Head of caudate nucleus (tissue), 42 donors: ENCODE data around the gene RAB1B.
A peak's percentile ranks its signal among the peaks of the same experiment; 100 is the strongest.
"Not testable (repeated sequence)": the region's sequence is repeated elsewhere in the genome, so short reads cannot be mapped to it uniquely, and the experiment has no call there.

ENCODE experiments used
- DNase-seq, 42 donors: peaks; one replicate each; pipeline versions ENCODE4 v3.0.0 to v3.0.0-alpha.2; 2020 to 2021; ENCODE audit warnings: mixed read lengths in 7 of 42
- intact Hi-C: fragments of 100-400 bp; cut with DNase I; formaldehyde crosslinking; loops from one replicate; pipeline ENCODE4 v1.15.0; 2022

Gene RAB1B

DNA sequence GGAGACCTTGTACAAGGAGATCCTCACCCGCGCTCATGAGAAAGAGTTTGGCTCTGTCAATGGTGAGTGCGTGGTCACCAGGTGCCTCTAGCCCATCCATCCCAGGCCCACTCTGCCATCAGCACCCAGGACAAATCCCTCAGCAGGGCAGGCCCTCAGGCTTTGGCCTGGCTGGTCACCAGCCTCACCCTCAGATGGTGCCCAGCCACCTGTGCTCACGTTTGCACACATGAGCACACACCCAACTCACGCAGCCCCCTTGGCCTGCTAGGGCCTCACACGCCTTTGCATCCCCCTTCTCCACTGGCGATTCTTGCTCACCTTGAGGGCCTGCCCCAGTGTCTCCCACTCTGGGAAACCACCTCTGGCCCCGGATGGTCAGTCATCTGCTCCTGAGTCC is 4.1 kb upstream of the RAB1B start:
- intact Hi-C loops: no loop called here
- DNase-seq: no peak

DNA sequence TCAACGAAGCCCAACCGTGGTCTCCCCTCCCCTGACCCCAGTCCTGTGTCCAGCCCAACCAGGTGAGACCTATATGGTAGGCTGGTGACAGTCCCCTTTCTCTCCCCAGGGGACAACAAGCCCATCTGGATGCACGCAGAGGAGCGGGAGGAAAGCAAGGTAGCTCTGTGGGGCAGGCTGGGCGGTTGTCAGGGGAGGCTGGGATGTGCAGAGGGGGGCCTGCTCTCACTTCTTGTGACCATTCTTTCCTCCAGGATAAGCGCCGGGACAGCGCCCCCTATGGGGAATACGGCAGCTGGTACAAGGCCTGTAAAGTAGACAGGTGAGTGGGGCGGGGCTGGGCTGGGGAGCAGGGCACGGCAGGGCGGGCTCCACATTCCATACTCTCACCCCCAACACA is 3.5 kb upstream of the RAB1B start:
- intact Hi-C loops: no loop called here

DNA sequence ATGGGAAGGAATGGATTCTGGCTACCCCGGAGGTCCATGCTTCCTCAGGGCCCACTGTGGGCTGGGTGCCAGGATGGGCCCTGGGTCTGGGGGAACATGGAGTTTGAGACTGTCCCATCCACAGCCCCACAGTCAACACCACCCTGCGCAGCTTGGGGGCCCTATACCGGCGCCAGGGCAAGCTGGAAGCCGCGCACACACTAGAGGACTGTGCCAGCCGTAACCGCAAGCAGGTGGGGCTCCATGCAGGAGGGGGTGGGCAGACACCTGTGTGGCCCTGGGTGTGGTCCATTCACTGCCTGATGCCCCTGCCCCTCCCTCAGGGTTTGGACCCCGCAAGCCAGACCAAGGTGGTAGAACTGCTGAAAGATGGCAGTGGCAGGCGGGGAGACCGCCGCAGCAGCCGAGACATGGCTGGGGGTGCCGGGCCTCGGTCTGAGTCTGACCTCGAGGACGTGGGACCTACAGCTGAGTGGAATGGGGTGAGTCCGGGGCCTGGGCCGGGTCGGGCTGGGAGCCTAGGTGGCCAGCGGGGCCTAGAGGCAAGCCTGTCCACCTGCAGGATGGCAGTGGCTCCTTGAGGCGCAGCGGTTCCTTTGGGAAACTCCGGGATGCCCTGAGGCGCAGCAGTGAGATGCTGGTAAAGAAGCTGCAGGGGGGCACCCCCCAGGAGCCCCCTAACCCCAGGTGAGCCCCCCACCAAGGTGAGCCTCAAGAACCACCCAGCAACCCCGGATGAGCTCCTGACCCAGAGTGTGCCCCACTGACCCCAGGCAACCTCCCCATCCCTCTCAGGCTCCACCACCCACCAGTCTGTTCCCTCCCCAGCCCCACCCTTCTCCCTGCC is 2.7 kb upstream of the RAB1B start:
- intact Hi-C loops: no loop called here
- no peak for DNase-seq

More for the DNA sequence above, 3.5 kb upstream of the RAB1B start:
- DNase-seq: peak in 1 of 42 donors; percentile 27

DNA sequence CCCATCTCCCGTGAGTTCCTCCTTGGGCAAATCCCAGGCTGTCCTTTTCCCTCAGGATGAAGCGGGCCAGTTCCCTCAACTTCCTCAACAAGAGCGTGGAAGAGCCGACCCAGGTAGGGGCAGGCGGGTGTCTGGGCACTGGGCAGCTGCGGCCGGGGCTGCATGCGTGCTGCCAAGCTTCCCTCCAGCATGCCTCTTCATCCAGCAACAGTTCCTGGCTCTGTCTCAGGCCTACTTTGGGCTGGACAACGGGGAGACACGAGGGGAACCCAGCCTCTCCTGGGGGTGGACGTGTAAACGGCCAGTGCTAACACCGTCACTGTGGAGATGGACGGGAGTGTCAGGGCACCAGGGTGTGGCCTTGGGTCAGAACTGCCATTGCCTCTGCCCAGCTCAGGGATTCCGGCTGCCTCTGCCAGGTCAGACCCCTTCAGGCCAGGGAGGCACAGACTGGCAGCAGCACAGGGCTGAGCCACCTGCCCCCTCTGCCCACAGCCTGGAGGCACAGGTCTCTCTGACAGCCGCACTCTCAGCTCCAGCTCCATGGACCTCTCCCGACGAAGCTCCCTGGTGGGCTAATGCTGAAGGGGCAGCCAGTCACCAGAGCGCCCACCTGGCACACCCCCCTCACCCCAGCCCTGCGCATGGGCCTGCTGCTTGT is 1.9 kb upstream of the RAB1B start:
- intact Hi-C loops: no loop called here

DNA sequence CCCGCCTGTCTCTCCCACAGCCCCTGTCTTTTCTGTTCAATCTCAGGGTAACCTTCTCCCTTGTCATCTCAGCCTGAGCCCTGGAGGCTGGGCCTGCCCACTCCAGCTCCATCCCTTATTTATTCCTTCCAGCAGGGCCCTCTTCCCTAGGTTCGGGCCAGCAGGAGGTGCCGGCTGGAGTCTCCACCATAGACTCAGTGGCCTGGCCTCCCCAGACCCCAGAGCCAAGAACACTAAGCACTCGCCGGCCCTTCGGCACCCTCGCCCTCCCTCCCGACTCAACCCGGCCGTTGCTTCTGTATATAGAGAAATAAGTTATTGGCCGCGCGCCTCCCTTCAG is 1.4 kb upstream of the RAB1B start:
- intact Hi-C loops: no loop called here

More for the DNA sequence above, 1.9 kb upstream of the RAB1B start:
- no peak for DNase-seq

DNA sequence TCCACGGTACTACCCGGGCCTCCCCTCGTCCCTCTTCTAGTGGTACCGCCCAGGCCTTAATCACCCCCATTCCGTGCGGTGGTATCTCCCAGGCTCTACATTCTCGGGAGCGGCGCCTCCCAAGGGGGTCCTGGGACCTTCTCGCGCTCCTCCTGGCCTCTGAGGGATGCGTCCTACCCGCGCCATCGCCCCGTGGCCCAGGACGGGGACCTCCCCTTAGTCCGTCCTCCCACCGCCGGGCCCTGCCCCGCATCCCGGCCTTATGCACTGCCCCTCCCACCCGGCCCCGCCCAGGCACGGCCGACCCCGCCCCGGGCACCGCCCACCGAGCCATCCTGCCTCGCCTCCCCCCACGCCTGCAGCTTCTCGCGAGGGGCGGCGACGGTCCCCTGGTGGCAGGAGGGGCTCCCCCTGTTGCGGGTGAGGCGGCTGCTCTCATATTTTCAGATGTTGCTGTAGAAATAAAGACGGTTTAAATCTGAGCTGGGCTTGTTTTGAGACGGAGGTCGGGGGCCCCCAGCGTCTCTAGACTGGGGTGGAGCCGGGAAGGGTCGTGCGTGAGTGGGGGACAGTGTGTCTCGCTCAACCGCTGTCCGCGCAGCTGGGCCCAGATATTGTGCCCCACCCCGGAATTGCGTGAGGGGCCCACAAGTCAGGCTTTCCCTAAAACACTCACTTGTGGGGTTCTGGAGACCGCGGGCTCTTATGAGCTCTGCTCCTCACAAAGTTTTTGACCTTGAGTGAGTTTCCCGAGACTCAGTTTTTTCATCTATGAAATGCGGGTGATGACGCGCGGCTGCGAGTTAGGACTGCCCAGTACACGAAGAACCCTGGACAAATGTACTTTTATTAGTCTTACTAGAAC is 828 bp upstream of the RAB1B start:
- intact Hi-C loops: no loop called here

More for the DNA sequence above, 1.4 kb upstream of the RAB1B start:
- peak in 1 of 42 donors; percentile 38 for DNase-seq

DNA sequence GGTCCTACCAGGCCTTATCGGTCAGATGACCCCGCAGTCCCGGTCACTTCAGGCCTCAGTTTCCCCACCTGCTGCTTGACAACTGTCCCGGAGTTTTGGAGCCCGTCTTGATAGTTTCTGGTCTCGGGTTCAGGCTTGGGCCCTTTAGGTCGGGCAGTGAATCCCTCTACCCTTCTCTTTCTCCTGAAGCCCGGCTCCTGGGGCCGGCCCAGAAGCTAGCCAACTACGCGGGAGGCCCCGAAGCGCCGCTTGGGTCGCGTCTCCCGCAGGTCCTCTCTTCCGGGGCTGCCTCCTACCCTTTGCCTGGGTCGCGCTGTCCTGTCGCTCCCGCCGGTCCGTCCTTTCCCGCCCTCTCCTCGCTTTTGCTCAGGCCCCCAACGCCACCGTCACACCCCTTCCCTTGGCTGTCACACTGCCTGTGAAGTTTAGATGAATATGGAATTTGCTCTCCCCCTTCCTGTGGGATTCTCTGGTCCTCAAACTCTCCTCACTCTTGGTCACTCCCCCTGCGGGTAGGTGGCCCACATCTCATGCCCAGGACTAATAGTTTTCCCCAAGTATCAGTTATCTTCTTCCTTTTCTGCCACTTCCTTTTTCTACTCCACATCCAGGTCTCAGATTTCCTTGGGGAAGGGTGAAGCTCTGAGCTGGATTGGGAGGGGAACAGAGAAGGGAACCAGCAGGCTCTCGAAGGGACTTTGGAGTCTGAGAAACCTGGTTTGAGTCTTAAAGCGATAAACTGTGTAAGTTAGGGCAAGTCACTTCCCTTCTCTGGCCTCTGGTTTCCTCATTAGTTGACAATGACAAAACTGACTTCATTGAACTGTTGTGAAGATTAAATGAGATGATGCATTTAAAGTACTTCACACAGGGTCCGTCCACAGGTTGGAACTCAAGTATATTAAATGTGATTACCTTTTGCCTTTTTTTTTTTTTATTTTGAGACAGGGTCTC is 790 bp downstream of the RAB1B start:
- DNase-seq: peak in 2 of 42 donors; percentile 29 to 57

More for the DNA sequence above, 828 bp upstream of the RAB1B start:
- peak; percentile 74 to 95 (median 90) for DNase-seq

DNA sequence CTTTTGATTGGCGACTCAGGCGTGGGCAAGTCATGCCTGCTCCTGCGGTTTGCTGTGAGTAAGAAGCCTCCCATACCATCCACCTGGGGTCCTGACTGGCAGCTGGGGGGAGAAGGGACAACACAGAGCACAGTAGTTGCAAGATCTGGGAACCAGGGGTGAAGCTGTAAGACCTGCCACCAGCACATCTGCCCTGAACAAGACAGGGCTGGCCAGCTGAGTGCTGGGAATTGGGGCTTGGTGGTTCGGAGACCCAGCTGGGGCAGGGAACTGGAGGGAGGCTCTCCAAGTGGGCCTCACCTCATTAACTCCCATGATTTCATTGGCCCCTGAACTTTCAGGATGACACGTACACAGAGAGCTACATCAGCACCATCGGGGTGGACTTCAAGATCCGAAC is 3.4 kb downstream of the RAB1B start:
- no peak for DNase-seq
- intact Hi-C loops: no loop called here

More for the DNA sequence above, 790 bp downstream of the RAB1B start:
- intact Hi-C loops: no loop called here

DNA sequence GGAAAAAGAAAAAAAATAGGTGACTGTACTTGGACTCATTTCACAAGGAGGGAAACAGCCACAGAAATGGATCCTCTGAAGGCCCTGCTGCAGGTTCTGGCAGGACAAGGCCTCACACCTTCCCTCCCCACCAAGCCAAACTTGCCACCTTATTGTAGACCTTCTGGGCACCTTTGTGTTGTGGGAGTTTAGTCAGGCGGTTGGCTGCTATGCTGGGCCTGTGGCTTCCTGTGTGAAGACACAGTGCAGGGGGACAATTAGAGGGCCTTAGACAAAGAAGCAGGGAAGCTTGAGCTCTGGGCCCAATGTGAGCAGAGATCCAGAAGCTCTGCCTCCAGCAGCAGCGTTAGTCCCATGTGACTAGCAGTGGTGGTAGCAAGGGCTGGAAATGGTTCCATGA is 4.2 kb downstream of the RAB1B start:
- intact Hi-C loops: no loop called here

DNA sequence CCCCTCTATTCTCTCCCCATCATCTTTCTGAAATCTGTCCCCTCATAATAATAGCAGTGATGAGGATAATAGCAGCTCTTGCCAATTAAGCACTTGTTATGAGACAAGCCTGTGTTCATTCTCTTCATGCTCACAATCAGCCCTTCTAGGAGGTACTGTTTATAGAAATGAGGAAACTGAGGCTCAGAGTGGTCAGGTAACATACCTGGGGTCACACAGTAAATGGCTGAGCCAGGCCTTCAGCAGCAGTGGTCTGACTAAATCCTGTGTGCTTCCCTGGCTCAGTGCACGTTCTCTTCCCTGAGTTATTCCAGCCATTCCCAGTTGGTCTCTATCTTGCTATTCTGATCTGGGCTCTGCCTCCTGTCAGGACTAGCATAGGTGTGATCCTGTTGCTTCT is 5.8 kb downstream of the RAB1B start:
- no peak for DNase-seq
- intact Hi-C loops: no loop called here

More for the DNA sequence above, 4.2 kb downstream of the RAB1B start:
- DNase-seq: no peak

DNA sequence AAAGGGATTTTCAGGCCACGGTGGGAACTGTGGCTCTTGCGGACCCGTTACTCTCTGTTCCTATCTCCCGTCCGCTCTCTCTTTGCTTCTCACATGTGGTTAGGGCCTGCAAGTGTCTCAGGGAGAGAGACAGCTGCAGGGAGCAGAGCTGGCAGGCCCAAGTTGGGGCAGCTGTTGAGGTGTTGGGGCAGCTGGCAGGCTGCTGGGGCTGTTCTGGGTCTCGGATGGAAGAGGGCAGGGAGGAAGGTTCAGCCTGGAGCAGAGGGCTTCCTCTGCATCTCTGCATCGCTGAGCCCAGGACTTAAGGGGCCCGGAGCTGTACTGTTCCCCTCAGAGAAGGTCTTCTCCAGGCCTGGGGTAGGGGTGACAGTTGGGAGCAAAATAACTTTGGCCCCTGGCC is 7.0 kb downstream of the RAB1B start:
- intact Hi-C loops: no loop called here

DNA sequence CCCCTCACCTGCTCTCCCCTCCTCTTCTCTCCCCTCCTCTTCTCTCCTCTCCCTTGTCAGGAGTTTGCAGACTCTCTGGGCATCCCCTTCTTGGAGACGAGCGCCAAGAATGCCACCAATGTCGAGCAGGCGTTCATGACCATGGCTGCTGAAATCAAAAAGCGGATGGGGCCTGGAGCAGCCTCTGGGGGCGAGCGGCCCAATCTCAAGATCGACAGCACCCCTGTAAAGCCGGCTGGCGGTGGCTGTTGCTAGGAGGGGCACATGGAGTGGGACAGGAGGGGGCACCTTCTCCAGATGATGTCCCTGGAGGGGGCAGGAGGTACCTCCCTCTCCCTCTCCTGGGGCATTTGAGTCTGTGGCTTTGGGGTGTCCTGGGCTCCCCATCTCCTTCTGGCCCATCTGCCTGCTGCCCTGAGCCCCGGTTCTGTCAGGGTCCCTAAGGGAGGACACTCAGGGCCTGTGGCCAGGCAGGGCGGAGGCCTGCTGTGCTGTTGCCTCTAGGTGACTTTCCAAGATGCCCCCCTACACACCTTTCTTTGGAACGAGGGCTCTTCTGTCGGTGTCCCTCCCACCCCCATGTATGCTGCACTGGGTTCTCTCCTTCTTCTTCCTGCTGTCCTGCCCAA is 7.7 kb downstream of the RAB1B start:
- no peak for DNase-seq
- intact Hi-C loops: no loop called here

More for the DNA sequence above, 7.0 kb downstream of the RAB1B start:
- no peak for DNase-seq

DNA sequence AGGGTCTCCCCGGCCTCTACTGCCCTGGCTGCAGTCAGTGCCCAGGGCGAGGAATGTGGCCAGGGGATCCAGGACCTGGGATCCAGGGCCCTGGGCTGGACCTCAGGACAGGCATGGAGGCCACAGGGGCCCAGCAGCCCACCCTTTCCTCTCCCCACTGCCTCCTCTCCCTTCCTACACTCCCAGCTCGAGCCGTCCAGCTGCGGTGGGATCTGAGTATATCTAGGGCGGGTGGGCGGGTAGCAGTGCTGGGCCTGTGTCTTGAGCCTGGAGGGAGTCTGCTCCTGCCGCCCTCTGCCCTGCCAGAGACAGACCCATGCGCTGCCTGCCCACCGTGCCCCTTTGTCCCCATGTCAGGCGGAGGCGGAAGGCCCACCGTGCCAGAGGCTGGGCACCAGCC is 8.2 kb downstream of the RAB1B start:
- DNase-seq, intact Hi-C loops: not testable (repeated sequence)

DNA sequence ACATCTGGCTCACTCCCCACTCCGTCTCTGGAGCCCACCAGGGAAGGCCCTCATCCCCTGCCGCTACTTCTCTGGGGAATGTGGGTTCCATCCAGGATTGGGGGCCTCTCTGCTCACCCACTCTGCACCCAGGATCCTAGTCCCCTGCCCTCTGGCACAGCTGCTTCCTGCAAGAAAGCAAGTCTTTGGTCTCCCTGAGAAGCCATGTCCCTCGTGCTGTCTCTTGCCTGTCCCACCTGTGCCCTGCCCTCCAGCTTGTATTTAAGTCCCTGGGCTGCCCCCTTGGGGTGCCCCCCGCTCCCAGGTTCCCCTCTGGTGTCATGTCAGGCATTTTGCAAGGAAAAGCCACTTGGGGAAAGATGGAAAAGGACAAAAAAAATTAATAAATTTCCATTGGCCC is 8.6 kb downstream of the RAB1B start:
- intact Hi-C loops, DNase-seq: not testable (repeated sequence)

DNA sequence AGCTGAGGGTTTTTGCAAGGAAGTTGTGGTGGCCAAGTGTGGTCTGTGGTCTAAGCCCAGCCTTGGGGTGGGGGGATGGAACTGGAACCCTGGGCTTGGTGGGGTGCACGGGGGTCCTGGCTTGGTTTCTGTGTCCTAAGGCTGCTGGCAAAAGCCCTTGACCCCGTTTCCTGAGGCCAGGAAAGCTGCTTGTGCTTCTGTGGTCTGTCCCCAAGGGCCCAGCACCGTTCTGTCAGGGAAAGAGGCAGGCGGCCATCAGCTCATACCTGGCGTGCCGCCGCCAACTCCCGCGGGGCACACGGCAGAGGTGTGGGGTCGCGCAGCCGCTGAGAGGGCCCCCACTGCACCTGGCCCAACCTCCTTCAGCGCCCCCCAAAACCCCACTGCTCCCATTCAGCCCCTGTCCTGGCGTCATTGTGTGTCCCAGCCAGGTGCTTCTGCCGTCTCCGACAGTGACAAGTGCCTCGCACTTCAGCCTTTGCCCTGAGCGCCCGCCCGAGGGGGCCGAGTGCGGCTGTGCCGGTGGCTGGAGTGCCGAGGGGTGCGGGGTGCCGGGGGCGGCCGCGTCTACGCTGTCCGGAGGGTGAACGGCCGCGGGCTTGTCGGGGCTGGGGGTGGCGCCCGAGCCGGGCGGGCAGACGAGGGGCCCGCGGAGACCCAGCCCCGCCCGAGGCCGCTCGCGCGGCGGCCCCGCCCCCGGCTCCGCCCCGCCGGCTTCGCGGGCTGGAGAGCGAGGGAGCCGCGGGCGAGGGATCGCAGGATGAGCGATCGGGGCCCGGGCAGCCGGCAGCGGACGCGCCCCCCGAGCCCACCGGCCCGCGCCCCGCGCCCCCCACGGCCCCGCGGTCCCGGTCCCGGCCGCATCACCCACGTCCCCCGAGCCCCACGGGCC is 9.3 kb downstream of the RAB1B start, which contains the start of gene CNIH2:
TSS of gene CNIH2 (plus strand) at position 705 of the 892 bp plus-strand sequence. CDS start 282 bp downstream, outside the sequence.
- peak in 24 of 42 donors; percentile 35 to 74 (median 60) for DNase-seq
- intact Hi-C loops: no loop called here

DNA sequence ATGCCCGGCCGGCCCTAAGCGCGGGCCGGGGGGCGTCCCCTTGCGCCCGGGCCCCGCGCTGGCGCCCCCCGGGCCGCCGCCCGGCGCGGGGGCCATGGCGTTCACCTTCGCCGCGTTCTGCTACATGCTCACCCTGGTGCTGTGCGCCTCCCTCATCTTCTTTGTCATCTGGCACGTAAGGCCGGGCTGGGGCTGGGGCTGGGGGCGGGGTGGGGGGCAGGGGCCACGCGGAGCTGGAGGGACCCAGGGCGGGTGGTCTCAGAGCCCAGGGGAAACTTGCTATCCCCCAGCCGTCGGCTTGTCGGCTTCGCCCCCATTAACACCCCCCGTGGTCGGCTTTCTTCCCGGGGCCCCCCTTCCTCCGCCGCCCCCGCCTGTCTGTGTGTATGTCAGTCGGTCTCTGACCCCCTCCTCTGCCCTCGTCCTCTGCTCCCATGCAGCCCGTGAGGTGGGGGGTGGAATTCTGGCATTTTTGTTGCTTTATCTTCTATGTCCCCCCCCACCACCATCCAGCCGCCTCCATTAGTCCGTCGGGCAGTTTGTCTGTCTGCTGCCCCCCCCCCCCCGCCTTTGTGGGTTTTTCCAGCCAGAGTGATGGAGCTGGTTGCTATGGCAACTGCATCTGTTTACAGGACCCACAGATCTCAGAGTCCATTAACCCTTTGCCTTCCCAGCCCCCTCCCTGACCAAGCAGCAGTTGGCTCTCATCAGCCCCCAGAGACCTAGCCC is 10.1 kb downstream of the RAB1B start:
- intact Hi-C loops: no loop called here
- no peak for DNase-seq
